ENCODE results near the gene PSMG1. TPM values are rescaled to one million over a fixed set of nuclear protein-coding genes. Genes with fewer than 3 reads are reported as not detected.
A peak's percentile ranks its signal among the peaks of the same experiment; 100 is the strongest.

The PSMG1 gene
- total RNA-seq, 1 experiment from 2014 or later: 78.8 TPM

DNA sequence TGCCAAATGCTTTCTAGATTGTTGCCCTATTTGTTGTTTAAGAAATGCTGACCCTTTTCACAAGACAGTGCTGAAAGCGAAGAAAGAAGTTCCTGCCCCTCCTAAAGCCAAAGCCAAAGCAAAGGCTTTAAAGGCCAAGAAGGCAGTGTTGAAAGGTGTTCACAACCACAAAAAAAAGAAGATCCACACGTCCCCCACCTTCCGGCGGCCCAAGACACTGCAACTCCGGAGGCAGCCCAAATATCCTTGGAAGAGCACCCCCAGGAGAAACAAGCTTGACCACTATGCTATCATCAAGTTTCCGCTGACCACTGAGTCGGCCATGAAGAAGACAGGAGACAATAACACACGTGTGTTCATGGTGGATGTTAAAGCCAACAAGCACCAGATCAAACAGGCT is 55.7 kb downstream of the PSMG1 start:
- Histone ChIP-seq H4K8ac (replicated peaks; ENCODE audit: insufficient read length, low read depth, low read length) (no peak overlapping the region), H3K56ac (ENCODE audit: insufficient read length, low read depth, low read length) (no peak overlapping the region), H3K9ac (ENCODE audit: extremely low read depth, insufficient read length, low read length) (no peak overlapping the region), H2AFZ (ENCODE audit: low read length) (no peak overlapping the region), H3K23ac (ENCODE audit: insufficient read length, low read depth, low read length) (no peak overlapping the region), H3K79me2 (ENCODE audit: insufficient read depth, low read length) (no peaks in the 10 kb centered on the region), H2BK12ac (ENCODE audit: insufficient read length, low read depth, low read length) (no peak overlapping the region), H4K20me1 (ENCODE audit: control insufficient read depth, insufficient read depth, insufficient read length) (peaks cover 4% of the 10 kb centered on the region), H2BK120ac (ENCODE audit: low read depth, low read length, poor library complexity, severe bottlenecking) (no peak overlapping the region), H3K14ac (ENCODE audit: insufficient read depth, low read length) (no peak overlapping the region), H2BK20ac (ENCODE audit: low read depth, low read length, poor library complexity, severe bottlenecking) (no peak overlapping the region), H3K9me3 (ENCODE audit: control insufficient read depth, low read depth, low read length) (peaks cover 5% of the 10 kb centered on the region), H2BK15ac (ENCODE audit: low read depth, low read length) (no peak overlapping the region), H4K5ac (ENCODE audit: insufficient read length, low read depth, low read length) (no peak overlapping the region), H3K79me1 (ENCODE audit: insufficient read depth, low read depth, low read length, poor library complexity, severe bottlenecking) (no peaks in the 10 kb centered on the region), H3K4ac (ENCODE audit: low read depth, low read length) (no peak overlapping the region), H3K23me2 (ENCODE audit: insufficient read length, low read depth, low read length, poor library complexity, severe bottlenecking) (no peaks in the 10 kb centered on the region), H2AK5ac (ENCODE audit: insufficient read length, low read length) (no peak overlapping the region), H4K91ac (ENCODE audit: insufficient read length, low read depth, low read length) (no peak overlapping the region), H3T11ph (ENCODE audit: low read length) (no peak overlapping the region), H3K27me3 (ENCODE audit: insufficient read depth, low read length) (no peaks in the 10 kb centered on the region), H3K4me1 (ENCODE audit: insufficient read depth, low read length) (peaks cover 3% of the 10 kb centered on the region; the same call in 1 of the 2 replicates), H3K18ac (ENCODE audit: insufficient read length, low read depth, low read length) (no peak overlapping the region), H2BK5ac (ENCODE audit: insufficient read length, low read length) (no peak overlapping the region), H3K4me2 (ENCODE audit: insufficient read depth, insufficient read length, low read length) (no peak overlapping the region), H3K27ac (ENCODE audit: insufficient read length, low read depth, low read length) (no peak overlapping the region)
- H3K9me3 Mint-ChIP-seq: peaks cover 0 to 2% of the 10 kb centered on the region in 2 experiments; a peak in 2 of 5 replicates
- DNase-seq: peak; percentile 51
- no peaks in the 10 kb centered on the region; the same call in none of the 2 replicates for H3K27me3 Mint-ChIP-seq (ENCODE audit: low read depth)
- peaks cover 3 to 14% of the 10 kb centered on the region in 2 experiments for H3K4me1 Mint-ChIP-seq
- no peaks in the 10 kb centered on the region for H3K36me3 Mint-ChIP-seq (ENCODE audit: insufficient read depth in 1 of 3, low read depth in 3 of 3)
- H3K4me3 Mint-ChIP-seq: no peak overlapping the region
- no CpG with 5 or more reads among the region's 8 CpGs for WGBS (ENCODE audit: extremely low coverage, insufficient read length, low lambda C conversion rate)
- no peak overlapping the region for H3K27ac Mint-ChIP-seq
- TF ChIP-seq, protein P1, sequence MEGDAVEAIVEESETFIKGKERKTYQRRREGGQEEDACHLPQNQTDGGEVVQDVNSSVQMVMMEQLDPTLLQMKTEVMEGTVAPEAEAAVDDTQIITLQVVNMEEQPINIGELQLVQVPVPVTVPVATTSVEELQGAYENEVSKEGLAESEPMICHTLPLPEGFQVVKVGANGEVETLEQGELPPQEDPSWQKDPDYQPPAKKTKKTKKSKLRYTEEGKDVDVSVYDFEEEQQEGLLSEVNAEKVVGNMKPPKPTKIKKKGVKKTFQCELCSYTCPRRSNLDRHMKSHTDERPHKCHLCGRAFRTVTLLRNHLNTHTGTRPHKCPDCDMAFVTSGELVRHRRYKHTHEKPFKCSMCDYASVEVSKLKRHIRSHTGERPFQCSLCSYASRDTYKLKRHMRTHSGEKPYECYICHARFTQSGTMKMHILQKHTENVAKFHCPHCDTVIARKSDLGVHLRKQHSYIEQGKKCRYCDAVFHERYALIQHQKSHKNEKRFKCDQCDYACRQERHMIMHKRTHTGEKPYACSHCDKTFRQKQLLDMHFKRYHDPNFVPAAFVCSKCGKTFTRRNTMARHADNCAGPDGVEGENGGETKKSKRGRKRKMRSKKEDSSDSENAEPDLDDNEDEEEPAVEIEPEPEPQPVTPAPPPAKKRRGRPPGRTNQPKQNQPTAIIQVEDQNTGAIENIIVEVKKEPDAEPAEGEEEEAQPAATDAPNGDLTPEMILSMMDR (conservative IDR thresholded peaks at IDR 0.05): peak; percentile 50

Measured in H9 (cell line).